HG03469 (cell line): ENCODE data around the gene ZNF679.
"Not testable (repeated sequence)": the region's sequence is repeated elsewhere in the genome, so short reads cannot be mapped to it uniquely, and the experiment has no call there.

Source experiments
- ATAC-seq: cut with Tn5 transposase; IDR thresholded peaks from one replicate; pipeline ENCODE4 v1.9.1; 2021; ENCODE audit warnings: mild to moderate bottlenecking, moderate library complexity, moderate number of reproducible peaks; ENCODE audit not compliant: unreplicated experiment

ZNF679 gene

GRCh38 chr7:64308016-64308270 lies 79.7 kb downstream of the ZNF679 start:
- no peak for ATAC-seq

- ATAC-seq = no peak
These were observed 82.2 kb downstream of the ZNF679 start for GRCh38 chr7:64310426-64310825.

GRCh38 chr7:64312826-64313225 lies 84.6 kb downstream of the ZNF679 start:
- ATAC-seq = no peak

- ATAC-seq = peak; percentile 100
These were observed 85.6 kb downstream of the ZNF679 start, which contains the start of gene ZNF736 for GRCh38 chr7:64313740-64314491. Gene ZNF736 (plus strand): TSS chr7:64313961. CDS start chr7:64314151, 190 bp downstream.

GRCh38 chr7:64314566-64314965 lies 86.3 kb downstream of the ZNF679 start:
- no peak for ATAC-seq

- not testable (repeated sequence) for ATAC-seq
These were observed 87.9 kb downstream of the ZNF679 start for GRCh38 chr7:64316031-64316742.
